ENCODE results near the gene GPR132. TPM values are rescaled to one million over a fixed set of nuclear protein-coding genes. Genes with fewer than 3 reads are reported as not detected.

GPR132 gene
- total and polyA plus RNA-seq, 9 of the 15 experiments (the other 6 are each of a cell fraction or from before 2014, with no cell fraction given), result 0.01 to 1.1 (median 0.25) TPM; not detected in 1

DNA sequence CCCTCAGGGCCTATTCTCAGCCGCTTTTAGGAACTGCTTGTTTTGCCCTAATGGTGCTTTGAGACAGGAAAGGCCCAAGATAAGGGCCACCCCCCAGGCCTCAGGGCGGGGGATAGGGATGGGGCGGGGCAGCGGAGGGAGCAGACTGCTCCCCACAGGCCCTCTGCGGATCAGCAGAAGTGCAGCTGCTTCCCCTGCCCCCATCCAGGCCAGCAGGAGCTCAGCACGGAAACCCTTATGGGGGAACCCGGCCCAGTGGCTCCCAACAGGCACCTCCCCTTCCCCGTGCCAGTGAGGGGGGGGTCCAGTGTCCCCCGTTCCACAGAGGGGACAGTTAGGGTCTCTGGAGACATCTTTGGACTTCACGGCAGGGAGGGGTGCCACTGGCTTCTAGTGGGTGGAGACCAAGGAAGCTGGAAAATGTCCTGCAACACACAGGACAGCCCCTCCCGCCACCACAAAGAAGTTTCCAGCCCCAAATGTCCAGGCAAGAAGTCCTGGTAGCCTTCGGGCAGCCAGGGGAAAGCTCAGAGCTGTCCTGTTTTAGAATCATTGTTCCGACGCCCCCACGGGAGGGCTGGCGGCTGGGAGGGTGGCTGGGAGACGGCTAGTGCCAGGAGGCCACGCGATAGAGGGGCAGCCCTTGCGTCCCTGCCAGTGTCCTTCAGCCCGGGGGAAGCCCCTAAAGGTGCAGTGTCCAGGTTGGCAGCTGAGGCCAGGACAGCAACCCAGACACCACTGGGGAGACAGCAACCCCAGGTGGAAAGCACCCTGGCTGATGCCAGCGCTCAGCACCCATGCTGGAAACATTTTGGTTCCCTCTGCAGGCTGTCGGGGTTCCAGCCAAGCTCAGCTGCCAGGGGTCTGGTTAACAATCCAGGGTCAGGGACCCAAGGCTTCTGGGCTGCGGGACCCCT lies 10.4 kb upstream of the GPR132 start (continued):
- TF ChIP-seq, protein P1, sequence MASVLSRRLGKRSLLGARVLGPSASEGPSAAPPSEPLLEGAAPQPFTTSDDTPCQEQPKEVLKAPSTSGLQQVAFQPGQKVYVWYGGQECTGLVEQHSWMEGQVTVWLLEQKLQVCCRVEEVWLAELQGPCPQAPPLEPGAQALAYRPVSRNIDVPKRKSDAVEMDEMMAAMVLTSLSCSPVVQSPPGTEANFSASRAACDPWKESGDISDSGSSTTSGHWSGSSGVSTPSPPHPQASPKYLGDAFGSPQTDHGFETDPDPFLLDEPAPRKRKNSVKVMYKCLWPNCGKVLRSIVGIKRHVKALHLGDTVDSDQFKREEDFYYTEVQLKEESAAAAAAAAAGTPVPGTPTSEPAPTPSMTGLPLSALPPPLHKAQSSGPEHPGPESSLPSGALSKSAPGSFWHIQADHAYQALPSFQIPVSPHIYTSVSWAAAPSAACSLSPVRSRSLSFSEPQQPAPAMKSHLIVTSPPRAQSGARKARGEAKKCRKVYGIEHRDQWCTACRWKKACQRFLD (CRISPR knock-in tag; IDR thresholded peaks at IDR 0.05), result no peak
- TF ChIP-seq TOE1 (IDR thresholded peaks at IDR 0.05; ENCODE audit: borderline replicate concordance), result no peak
- no peak for TF ChIP-seq TOE1 (CRISPR knock-in tag; IDR thresholded peaks at IDR 0.05; ENCODE audit: borderline replicate concordance, low read depth)
- TF ChIP-seq CTBP1 (IDR thresholded peaks at IDR 0.05; ENCODE audit: borderline replicate concordance), result no peak
- TF ChIP-seq, protein P2, sequence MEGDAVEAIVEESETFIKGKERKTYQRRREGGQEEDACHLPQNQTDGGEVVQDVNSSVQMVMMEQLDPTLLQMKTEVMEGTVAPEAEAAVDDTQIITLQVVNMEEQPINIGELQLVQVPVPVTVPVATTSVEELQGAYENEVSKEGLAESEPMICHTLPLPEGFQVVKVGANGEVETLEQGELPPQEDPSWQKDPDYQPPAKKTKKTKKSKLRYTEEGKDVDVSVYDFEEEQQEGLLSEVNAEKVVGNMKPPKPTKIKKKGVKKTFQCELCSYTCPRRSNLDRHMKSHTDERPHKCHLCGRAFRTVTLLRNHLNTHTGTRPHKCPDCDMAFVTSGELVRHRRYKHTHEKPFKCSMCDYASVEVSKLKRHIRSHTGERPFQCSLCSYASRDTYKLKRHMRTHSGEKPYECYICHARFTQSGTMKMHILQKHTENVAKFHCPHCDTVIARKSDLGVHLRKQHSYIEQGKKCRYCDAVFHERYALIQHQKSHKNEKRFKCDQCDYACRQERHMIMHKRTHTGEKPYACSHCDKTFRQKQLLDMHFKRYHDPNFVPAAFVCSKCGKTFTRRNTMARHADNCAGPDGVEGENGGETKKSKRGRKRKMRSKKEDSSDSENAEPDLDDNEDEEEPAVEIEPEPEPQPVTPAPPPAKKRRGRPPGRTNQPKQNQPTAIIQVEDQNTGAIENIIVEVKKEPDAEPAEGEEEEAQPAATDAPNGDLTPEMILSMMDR (IDR thresholded peaks at IDR 0.05 in 2 of 3, conservative IDR thresholded peaks at IDR 0.05 in 1 of 3; ENCODE audit: insufficient read depth in 2 of 3, low read depth in 1 of 3, low read length in 3 of 3), result no peak
- TF ChIP-seq, protein P3, sequence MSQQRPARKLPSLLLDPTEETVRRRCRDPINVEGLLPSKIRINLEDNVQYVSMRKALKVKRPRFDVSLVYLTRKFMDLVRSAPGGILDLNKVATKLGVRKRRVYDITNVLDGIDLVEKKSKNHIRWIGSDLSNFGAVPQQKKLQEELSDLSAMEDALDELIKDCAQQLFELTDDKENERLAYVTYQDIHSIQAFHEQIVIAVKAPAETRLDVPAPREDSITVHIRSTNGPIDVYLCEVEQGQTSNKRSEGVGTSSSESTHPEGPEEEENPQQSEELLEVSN (IDR thresholded peaks at IDR 0.05; ENCODE audit: borderline replicate concordance in 1 of 2, extremely low read depth in 1 of 2, insufficient read depth in 1 of 2, insufficient read length in 1 of 2, low read depth in 1 of 2, low read length in 1 of 2, poor library complexity in 1 of 2, severe bottlenecking in 1 of 2), result no peak
- TF ChIP-seq NCOA1 (IDR thresholded peaks at IDR 0.05; ENCODE audit: low read depth), result no peak
- peak; percentile 48 for TF ChIP-seq ZFX (CRISPR knock-in tag; IDR thresholded peaks at IDR 0.05)
- TF ChIP-seq SETDB1 (IDR thresholded peaks at IDR 0.05; ENCODE audit: low read length), result no peak
- no peak for TF ChIP-seq HMGN3 (IDR thresholded peaks at IDR 0.05; ENCODE audit: borderline replicate concordance, extremely low read depth, insufficient read length, low read depth, low read length)
- no peak for TF ChIP-seq KHSRP (IDR thresholded peaks at IDR 0.05)
- no peak for TF ChIP-seq POLR2H (tag; IDR thresholded peaks at IDR 0.05; ENCODE audit: low read depth)
- TF ChIP-seq, protein P4, sequence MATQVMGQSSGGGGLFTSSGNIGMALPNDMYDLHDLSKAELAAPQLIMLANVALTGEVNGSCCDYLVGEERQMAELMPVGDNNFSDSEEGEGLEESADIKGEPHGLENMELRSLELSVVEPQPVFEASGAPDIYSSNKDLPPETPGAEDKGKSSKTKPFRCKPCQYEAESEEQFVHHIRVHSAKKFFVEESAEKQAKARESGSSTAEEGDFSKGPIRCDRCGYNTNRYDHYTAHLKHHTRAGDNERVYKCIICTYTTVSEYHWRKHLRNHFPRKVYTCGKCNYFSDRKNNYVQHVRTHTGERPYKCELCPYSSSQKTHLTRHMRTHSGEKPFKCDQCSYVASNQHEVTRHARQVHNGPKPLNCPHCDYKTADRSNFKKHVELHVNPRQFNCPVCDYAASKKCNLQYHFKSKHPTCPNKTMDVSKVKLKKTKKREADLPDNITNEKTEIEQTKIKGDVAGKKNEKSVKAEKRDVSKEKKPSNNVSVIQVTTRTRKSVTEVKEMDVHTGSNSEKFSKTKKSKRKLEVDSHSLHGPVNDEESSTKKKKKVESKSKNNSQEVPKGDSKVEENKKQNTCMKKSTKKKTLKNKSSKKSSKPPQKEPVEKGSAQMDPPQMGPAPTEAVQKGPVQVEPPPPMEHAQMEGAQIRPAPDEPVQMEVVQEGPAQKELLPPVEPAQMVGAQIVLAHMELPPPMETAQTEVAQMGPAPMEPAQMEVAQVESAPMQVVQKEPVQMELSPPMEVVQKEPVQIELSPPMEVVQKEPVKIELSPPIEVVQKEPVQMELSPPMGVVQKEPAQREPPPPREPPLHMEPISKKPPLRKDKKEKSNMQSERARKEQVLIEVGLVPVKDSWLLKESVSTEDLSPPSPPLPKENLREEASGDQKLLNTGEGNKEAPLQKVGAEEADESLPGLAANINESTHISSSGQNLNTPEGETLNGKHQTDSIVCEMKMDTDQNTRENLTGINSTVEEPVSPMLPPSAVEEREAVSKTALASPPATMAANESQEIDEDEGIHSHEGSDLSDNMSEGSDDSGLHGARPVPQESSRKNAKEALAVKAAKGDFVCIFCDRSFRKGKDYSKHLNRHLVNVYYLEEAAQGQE (IDR thresholded peaks at IDR 0.05; ENCODE audit: borderline replicate concordance), result no peak
- TF ChIP-seq, protein P4 (CRISPR knock-in tag; IDR thresholded peaks at IDR 0.05; ENCODE audit: low read depth), result no peak

Data from K562 (cell line).